ENCODE results near the gene ELK3. TPM values are rescaled to one million over a fixed set of nuclear protein-coding genes. Genes with fewer than 3 reads are reported as not detected.

The ELK3 gene
- polyA plus RNA-seq, 1 of the 3 experiments (the other 2 are of a cell fraction) = 33.8 TPM

DNA sequence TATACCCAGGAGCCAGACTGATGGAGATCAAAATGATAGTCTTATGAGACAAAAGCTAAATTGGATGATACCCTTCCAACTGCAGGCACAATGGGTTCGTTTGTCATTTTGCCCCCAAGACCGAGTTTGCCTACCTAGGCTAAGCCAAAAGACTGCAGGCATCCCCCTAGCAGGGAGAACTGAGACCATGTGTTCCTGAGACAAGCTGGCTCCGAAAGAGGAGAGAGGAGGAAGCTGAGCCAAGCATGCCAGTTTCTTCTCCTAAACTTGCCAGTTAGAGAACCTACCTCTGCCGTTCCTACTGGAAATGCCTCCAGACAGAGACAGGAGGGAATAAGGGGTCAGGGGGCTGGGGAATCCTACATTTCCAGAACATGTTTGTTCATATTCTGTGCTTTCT is 8.3 kb upstream of the ELK3 start:
- TF ChIP-seq JUND (IDR thresholded peaks at IDR 0.05) (no peak), SMC3 (IDR thresholded peaks at IDR 0.05; ENCODE audit: low read depth, low read length) (no peak), RAD21 (IDR thresholded peaks at IDR 0.05; ENCODE audit: low read length) (no peak)
- POLR2A ChIA-PET = no interaction called here
- no peaks in the 10 kb centered on the region for H3K36me3 ChIP-seq (replicated peaks in 1 of 2; ENCODE audit: control insufficient read depth in 1 of 2, insufficient read depth in 2 of 2, low read length in 1 of 2)
- H3K4me2 ChIP-seq = no peak overlapping the region
- no peaks in the 10 kb centered on the region for H3K27me3 ChIP-seq (ENCODE audit: insufficient read depth)
- no peaks in the 10 kb centered on the region for H3F3A ChIP-seq (replicated peaks; ENCODE audit: insufficient read depth)
- WGBS (ENCODE audit: low lambda C conversion rate) = 72% methylated on average over 4 of the region's 4 CpGs
- no peak for DNase-seq
- no peaks in the 10 kb centered on the region for H3K9me3 ChIP-seq
- H2AFZ ChIP-seq (ENCODE audit: low read depth) = no peak overlapping the region
- H3K4me3 ChIP-seq (ENCODE audit: low read depth in 2 of 2, low read length in 1 of 2) = no peak overlapping the region
- H3K4me1 ChIP-seq (ENCODE audit: control insufficient read depth in 1 of 2, insufficient read depth in 2 of 2, low read depth in 1 of 2, low read length in 1 of 2) = no peaks in the 10 kb centered on the region
- no peaks in the 10 kb centered on the region for H3K9me2 ChIP-seq
- H3K79me2 ChIP-seq (ENCODE audit: insufficient read depth) = no peaks in the 10 kb centered on the region
- H4K20me1 ChIP-seq (ENCODE audit: insufficient read depth) = no peaks in the 10 kb centered on the region
- H3K27ac ChIP-seq (ENCODE audit: low read depth in 2 of 2, low read length in 1 of 2) = no peak overlapping the region
- H3K9ac ChIP-seq = no peak overlapping the region
- CTCF ChIA-PET = interaction anchor here (1.2 kb wide), 1 partner anchor 215 kb away, joined by 4 read pairs; no protein-coding TSS in a partner anchor

DNA sequence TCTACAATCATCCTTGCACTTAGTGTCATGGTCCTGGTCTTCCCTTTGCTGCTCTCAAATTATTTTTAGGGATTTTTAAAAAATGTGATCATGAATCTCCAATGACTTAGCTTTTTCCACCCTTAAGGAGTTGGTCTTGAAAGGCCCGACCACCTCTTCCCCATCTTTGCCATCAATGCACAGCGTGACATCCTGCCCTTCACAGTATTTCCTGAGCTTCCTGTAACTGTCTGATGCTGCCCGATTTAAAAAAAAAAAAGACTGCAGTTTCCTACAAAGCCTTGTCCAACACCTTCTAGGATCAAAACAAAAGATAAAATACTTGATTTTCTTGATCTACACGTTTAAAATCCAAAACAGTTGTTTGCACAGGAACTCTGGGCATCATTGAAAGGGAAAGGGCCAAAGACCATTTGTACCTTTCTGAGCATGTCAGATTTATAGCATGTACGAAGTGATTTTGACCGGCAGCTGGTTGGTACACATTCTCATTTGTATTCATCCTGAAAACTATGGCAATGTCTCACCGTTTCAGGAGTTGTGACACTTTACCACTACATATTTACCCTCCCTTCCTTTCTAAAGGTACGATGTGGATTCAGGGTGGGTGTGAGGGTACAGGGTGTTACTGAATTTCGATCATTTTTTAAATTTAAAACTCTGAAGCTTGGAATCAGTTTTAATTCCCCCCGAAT is 7.4 kb upstream of the ELK3 start:
- ChIA-PET POLR2A (no interaction called here), CTCF (interaction anchor here (1.2 to 1.9 kb wide), 2 partner anchors 28 to 214 kb away, joined by 4 to 7 read pairs; no protein-coding TSS in a partner anchor)
- Histone ChIP-seq H3K4me2 (no peak overlapping the region), H3K9me3 (no peaks in the 10 kb centered on the region), H3K4me1 (ENCODE audit: control insufficient read depth in 1 of 2, insufficient read depth in 2 of 2, low read depth in 1 of 2, low read length in 1 of 2) (no peaks in the 10 kb centered on the region), H3K79me2 (ENCODE audit: insufficient read depth) (no peaks in the 10 kb centered on the region), H3K4me3 (ENCODE audit: low read depth in 2 of 2, low read length in 1 of 2) (no peak overlapping the region), H3K9me2 (no peaks in the 10 kb centered on the region), H3K36me3 (replicated peaks in 1 of 2; ENCODE audit: control insufficient read depth in 1 of 2, insufficient read depth in 2 of 2, low read length in 1 of 2) (no peaks in the 10 kb centered on the region), H3K9ac (no peak overlapping the region), H3K27ac (ENCODE audit: low read depth in 2 of 2, low read length in 1 of 2) (no peak overlapping the region), H2AFZ (ENCODE audit: low read depth) (no peak overlapping the region), H3K27me3 (ENCODE audit: insufficient read depth) (no peaks in the 10 kb centered on the region), H4K20me1 (ENCODE audit: insufficient read depth) (no peaks in the 10 kb centered on the region), H3F3A (replicated peaks; ENCODE audit: insufficient read depth) (no peaks in the 10 kb centered on the region)
- 73% methylated on average over 10 of the region's 10 CpGs for WGBS (ENCODE audit: low lambda C conversion rate)
- no peak for TF ChIP-seq GATA2 (CRISPR knock-in tag; IDR thresholded peaks at IDR 0.05)
- no peak for TF ChIP-seq FOXM1 (IDR thresholded peaks at IDR 0.05; ENCODE audit: low read depth)
- TF ChIP-seq, protein P1, sequence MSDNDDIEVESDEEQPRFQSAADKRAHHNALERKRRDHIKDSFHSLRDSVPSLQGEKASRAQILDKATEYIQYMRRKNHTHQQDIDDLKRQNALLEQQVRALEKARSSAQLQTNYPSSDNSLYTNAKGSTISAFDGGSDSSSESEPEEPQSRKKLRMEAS (IDR thresholded peaks at IDR 0.05; ENCODE audit: low read depth) = no peak
- TF ChIP-seq POLR2AphosphoS5 (IDR thresholded peaks at IDR 0.05; ENCODE audit: low read depth, low read length) = no peak
- TF ChIP-seq TCF12 (IDR thresholded peaks at IDR 0.05) = no peak
- TF ChIP-seq, protein P2, sequence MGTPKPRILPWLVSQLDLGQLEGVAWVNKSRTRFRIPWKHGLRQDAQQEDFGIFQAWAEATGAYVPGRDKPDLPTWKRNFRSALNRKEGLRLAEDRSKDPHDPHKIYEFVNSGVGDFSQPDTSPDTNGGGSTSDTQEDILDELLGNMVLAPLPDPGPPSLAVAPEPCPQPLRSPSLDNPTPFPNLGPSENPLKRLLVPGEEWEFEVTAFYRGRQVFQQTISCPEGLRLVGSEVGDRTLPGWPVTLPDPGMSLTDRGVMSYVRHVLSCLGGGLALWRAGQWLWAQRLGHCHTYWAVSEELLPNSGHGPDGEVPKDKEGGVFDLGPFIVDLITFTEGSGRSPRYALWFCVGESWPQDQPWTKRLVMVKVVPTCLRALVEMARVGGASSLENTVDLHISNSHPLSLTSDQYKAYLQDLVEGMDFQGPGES (IDR thresholded peaks at IDR 0.05; ENCODE audit: low read depth, low read length) = no peak
- TF ChIP-seq, protein P3, sequence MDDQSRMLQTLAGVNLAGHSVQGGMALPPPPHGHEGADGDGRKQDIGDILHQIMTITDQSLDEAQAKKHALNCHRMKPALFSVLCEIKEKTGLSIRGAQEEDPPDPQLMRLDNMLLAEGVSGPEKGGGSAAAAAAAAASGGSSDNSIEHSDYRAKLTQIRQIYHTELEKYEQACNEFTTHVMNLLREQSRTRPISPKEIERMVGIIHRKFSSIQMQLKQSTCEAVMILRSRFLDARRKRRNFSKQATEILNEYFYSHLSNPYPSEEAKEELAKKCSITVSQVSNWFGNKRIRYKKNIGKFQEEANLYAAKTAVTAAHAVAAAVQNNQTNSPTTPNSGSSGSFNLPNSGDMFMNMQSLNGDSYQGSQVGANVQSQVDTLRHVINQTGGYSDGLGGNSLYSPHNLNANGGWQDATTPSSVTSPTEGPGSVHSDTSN (IDR thresholded peaks at IDR 0.05) = no peak
- TF ChIP-seq TEAD4 (IDR thresholded peaks at IDR 0.05; ENCODE audit: borderline replicate concordance, insufficient read depth) = no peak
- TF ChIP-seq CHD2 (IDR thresholded peaks at IDR 0.05; ENCODE audit: low read length, partially characterized antibody) = no peak
- no peak for TF ChIP-seq NFIC (IDR thresholded peaks at IDR 0.05; ENCODE audit: borderline replicate concordance)
- TF ChIP-seq RXRA (IDR thresholded peaks at IDR 0.05; ENCODE audit: borderline replicate concordance, low read depth) = no peak
- TF ChIP-seq MXI1 (IDR thresholded peaks at IDR 0.05; ENCODE audit: low read depth, low read length) = no peak
- TF ChIP-seq, protein P4, sequence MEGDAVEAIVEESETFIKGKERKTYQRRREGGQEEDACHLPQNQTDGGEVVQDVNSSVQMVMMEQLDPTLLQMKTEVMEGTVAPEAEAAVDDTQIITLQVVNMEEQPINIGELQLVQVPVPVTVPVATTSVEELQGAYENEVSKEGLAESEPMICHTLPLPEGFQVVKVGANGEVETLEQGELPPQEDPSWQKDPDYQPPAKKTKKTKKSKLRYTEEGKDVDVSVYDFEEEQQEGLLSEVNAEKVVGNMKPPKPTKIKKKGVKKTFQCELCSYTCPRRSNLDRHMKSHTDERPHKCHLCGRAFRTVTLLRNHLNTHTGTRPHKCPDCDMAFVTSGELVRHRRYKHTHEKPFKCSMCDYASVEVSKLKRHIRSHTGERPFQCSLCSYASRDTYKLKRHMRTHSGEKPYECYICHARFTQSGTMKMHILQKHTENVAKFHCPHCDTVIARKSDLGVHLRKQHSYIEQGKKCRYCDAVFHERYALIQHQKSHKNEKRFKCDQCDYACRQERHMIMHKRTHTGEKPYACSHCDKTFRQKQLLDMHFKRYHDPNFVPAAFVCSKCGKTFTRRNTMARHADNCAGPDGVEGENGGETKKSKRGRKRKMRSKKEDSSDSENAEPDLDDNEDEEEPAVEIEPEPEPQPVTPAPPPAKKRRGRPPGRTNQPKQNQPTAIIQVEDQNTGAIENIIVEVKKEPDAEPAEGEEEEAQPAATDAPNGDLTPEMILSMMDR (IDR thresholded peaks at IDR 0.05) = no peak
- TF ChIP-seq, protein P5, sequence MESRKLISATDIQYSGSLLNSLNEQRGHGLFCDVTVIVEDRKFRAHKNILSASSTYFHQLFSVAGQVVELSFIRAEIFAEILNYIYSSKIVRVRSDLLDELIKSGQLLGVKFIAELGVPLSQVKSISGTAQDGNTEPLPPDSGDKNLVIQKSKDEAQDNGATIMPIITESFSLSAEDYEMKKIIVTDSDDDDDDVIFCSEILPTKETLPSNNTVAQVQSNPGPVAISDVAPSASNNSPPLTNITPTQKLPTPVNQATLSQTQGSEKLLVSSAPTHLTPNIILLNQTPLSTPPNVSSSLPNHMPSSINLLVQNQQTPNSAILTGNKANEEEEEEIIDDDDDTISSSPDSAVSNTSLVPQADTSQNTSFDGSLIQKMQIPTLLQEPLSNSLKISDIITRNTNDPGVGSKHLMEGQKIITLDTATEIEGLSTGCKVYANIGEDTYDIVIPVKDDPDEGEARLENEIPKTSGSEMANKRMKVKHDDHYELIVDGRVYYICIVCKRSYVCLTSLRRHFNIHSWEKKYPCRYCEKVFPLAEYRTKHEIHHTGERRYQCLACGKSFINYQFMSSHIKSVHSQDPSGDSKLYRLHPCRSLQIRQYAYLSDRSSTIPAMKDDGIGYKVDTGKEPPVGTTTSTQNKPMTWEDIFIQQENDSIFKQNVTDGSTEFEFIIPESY (IDR thresholded peaks at IDR 0.05; ENCODE audit: borderline replicate concordance, low read depth) = no peak
- TF ChIP-seq ELF1 (IDR thresholded peaks at IDR 0.05) = no peak
- TF ChIP-seq, protein P6, sequence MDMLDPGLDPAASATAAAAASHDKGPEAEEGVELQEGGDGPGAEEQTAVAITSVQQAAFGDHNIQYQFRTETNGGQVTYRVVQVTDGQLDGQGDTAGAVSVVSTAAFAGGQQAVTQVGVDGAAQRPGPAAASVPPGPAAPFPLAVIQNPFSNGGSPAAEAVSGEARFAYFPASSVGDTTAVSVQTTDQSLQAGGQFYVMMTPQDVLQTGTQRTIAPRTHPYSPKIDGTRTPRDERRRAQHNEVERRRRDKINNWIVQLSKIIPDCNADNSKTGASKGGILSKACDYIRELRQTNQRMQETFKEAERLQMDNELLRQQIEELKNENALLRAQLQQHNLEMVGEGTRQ (IDR thresholded peaks at IDR 0.05; ENCODE audit: borderline replicate concordance, low read depth, low read length) = no peak
- no peak for TF ChIP-seq FOXJ3 (CRISPR knock-in tag; IDR thresholded peaks at IDR 0.05)
- no peak for TF ChIP-seq FOSL2 (IDR thresholded peaks at IDR 0.05; ENCODE audit: borderline replicate concordance, low read depth)
- no peak for DNase-seq

All from SK-N-SH (cell line).